ENCODE measurements around the gene CHST5. TPM values are rescaled to one million over a fixed set of nuclear protein-coding genes. Genes with fewer than 3 reads are reported as not detected.

CHST5 gene
- total and polyA plus RNA-seq, 2 donors (not counting 1 experiment from before 2014, with no cell fraction given): under 0.01 TPM; not detected in 1

DNA sequence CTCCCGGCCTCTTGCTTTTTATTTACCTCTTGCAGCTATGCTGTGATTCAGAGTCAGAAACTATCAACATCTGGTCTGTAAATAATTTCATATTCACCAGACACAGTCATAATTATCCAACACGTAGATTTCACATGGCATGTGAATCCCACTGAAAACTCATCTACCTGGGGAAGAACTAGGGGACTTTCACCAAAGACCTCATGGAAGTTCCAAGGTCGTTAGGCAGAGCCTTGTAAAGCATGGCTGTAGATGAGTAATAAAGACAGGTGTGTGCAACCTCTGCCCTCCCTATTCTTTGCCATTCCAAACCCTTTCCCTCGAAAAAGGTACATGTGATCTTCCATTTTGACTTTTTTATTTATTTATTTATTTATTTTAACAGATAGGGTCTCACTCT lies 1.9 kb upstream of the CHST5 start:
- no peak for DNase-seq (ENCODE audit: low read depth in 2 of 2)
- Histone ChIP-seq H4K20me1 (ENCODE audit: control insufficient read depth, extremely low read depth, insufficient read depth, low read length) (no peaks in the 10 kb centered on the region), H3K4me3 (replicated peaks in 1 of 4; ENCODE audit: control extremely low read depth in 1 of 4, insufficient read depth in 1 of 4, low read depth in 3 of 4, low read length in 4 of 4) (no peak overlapping the region), H3K9ac (ENCODE audit: insufficient read depth, low read length) (no peak overlapping the region), H3K4me2 (ENCODE audit: extremely low read depth, insufficient read depth, low read length) (no peak overlapping the region), H3K27ac (ENCODE audit: insufficient read depth, low read length) (no peak overlapping the region), H3K27me3 (ENCODE audit: control insufficient read depth, insufficient read depth, low read length) (no peaks in the 10 kb centered on the region), H3K4me1 (ENCODE audit: control insufficient read depth, extremely low read depth, insufficient read depth, low read length) (no peaks in the 10 kb centered on the region), H3K36me3 (ENCODE audit: control insufficient read depth, insufficient read depth, low read length) (no peaks in the 10 kb centered on the region), H3K79me2 (ENCODE audit: control insufficient read depth, insufficient read depth, low read length) (no peaks in the 10 kb centered on the region), H2AFZ (ENCODE audit: low read length) (no peak overlapping the region), H3K9me3 (ENCODE audit: control insufficient read depth, insufficient read depth, low read depth, low read length) (no peaks in the 10 kb centered on the region)
- TF ChIP-seq, protein P1, sequence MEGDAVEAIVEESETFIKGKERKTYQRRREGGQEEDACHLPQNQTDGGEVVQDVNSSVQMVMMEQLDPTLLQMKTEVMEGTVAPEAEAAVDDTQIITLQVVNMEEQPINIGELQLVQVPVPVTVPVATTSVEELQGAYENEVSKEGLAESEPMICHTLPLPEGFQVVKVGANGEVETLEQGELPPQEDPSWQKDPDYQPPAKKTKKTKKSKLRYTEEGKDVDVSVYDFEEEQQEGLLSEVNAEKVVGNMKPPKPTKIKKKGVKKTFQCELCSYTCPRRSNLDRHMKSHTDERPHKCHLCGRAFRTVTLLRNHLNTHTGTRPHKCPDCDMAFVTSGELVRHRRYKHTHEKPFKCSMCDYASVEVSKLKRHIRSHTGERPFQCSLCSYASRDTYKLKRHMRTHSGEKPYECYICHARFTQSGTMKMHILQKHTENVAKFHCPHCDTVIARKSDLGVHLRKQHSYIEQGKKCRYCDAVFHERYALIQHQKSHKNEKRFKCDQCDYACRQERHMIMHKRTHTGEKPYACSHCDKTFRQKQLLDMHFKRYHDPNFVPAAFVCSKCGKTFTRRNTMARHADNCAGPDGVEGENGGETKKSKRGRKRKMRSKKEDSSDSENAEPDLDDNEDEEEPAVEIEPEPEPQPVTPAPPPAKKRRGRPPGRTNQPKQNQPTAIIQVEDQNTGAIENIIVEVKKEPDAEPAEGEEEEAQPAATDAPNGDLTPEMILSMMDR (conservative IDR thresholded peaks at IDR 0.05 in 1 of 2, IDR thresholded peaks at IDR 0.05 in 1 of 2; ENCODE audit: low read depth in 1 of 2, low read length in 2 of 2): no peak
- TF ChIP-seq EZH2 (IDR thresholded peaks at IDR 0.05; ENCODE audit: low read length, missing control alignments): no peak

DNA sequence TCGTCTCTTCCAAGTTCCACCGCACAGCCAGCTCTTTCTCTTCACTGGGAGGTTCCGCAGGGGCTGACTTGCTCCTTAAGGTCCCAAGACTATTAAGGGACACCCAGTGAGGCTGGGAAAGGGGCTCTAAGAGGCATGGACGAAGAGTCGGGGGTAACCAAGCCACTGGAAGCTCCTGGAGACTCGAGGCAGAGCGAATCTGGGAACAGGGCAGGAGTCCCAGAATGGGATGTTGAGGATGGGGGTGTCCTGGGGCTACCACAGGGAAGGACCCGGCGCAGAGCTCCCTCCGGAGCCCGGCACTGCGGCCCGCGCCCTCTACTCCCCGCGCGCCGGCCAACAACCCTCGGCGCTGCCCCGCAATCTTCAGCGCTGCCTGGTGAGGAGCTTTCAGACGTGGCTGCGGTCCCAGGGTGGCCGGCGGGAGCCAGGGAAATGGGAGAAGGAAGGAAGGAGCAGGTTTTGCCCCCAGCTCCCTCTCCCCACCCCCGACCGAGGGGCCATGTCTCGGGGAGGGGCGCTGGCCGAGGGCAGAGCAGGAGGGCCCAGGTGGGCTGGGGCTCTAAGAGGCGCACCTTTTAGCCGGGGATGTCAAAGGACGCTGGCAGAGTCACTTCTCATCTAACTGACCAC lies 581 bp downstream of the CHST5 start:
- H4K20me1 ChIP-seq (ENCODE audit: control insufficient read depth, extremely low read depth, insufficient read depth, low read length): no peaks in the 10 kb centered on the region
- no peaks in the 10 kb centered on the region for H3K9me3 ChIP-seq (ENCODE audit: control insufficient read depth, insufficient read depth, low read depth, low read length)
- TF ChIP-seq, protein P1 (conservative IDR thresholded peaks at IDR 0.05 in 1 of 2, IDR thresholded peaks at IDR 0.05 in 1 of 2; ENCODE audit: low read depth in 1 of 2, low read length in 2 of 2): no peak
- TF ChIP-seq EZH2 (IDR thresholded peaks at IDR 0.05; ENCODE audit: low read length, missing control alignments): no peak
- no peaks in the 10 kb centered on the region for H3K27me3 ChIP-seq (ENCODE audit: control insufficient read depth, insufficient read depth, low read length)
- no peak overlapping the region for H3K27ac ChIP-seq (ENCODE audit: insufficient read depth, low read length)
- no peaks in the 10 kb centered on the region for H3K4me1 ChIP-seq (ENCODE audit: control insufficient read depth, extremely low read depth, insufficient read depth, low read length)
- no peaks in the 10 kb centered on the region for H3K36me3 ChIP-seq (ENCODE audit: control insufficient read depth, insufficient read depth, low read length)
- no peak overlapping the region for H3K4me2 ChIP-seq (ENCODE audit: extremely low read depth, insufficient read depth, low read length)
- DNase-seq (ENCODE audit: low read depth in 2 of 2): no peak
- H3K9ac ChIP-seq (ENCODE audit: insufficient read depth, low read length): no peak overlapping the region
- H3K4me3 ChIP-seq (replicated peaks in 1 of 4; ENCODE audit: control extremely low read depth in 1 of 4, insufficient read depth in 1 of 4, low read depth in 3 of 4, low read length in 4 of 4): no peak overlapping the region
- H2AFZ ChIP-seq (ENCODE audit: low read length): no peak overlapping the region
- H3K79me2 ChIP-seq (ENCODE audit: control insufficient read depth, insufficient read depth, low read length): no peaks in the 10 kb centered on the region

DNA sequence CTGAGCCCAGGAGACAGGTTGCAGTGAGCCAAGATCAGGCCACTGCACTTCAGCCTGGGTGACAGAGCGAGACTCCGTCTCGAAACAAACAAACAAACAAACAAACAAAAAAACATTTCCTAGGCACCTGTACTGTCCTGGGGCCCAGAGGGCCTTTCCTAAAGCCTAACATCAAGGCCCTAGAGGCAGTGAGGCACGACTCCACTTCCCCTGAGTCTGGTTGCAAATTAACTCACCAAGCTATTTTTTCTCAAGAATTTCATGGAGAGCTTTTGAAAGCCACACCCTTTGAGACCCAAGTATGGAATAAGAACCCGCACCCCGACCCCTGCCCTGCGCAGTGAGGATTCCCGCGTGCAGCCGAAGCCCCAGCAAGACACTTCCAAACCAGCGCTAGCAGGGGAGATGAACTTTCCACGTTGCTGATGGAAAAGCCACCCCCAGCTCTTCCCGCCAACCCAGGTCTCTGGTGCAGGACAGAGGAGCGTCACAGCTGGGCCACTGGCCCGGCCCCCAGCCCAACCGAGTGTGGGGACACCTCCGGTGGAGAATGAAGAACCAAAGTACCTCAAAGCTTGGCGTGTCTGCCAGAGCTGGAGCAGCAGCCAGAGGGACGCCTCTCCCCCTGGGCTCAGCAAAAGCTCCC lies 1.2 kb downstream of the CHST5 start:
- H2AFZ ChIP-seq (ENCODE audit: low read length): no peak overlapping the region
- no peaks in the 10 kb centered on the region for H3K79me2 ChIP-seq (ENCODE audit: control insufficient read depth, insufficient read depth, low read length)
- no peak overlapping the region for H3K9ac ChIP-seq (ENCODE audit: insufficient read depth, low read length)
- TF ChIP-seq, protein P1 (conservative IDR thresholded peaks at IDR 0.05 in 1 of 2, IDR thresholded peaks at IDR 0.05 in 1 of 2; ENCODE audit: low read depth in 1 of 2, low read length in 2 of 2): no peak
- TF ChIP-seq EZH2 (IDR thresholded peaks at IDR 0.05; ENCODE audit: low read length, missing control alignments): no peak
- no peak for DNase-seq (ENCODE audit: low read depth in 2 of 2)
- H4K20me1 ChIP-seq (ENCODE audit: control insufficient read depth, extremely low read depth, insufficient read depth, low read length): no peaks in the 10 kb centered on the region
- no peak overlapping the region for H3K4me3 ChIP-seq (replicated peaks in 1 of 4; ENCODE audit: control extremely low read depth in 1 of 4, insufficient read depth in 1 of 4, low read depth in 3 of 4, low read length in 4 of 4)
- H3K36me3 ChIP-seq (ENCODE audit: control insufficient read depth, insufficient read depth, low read length): no peaks in the 10 kb centered on the region
- H3K27ac ChIP-seq (ENCODE audit: insufficient read depth, low read length): no peak overlapping the region
- no peaks in the 10 kb centered on the region for H3K4me1 ChIP-seq (ENCODE audit: control insufficient read depth, extremely low read depth, insufficient read depth, low read length)
- H3K9me3 ChIP-seq (ENCODE audit: control insufficient read depth, insufficient read depth, low read depth, low read length): no peaks in the 10 kb centered on the region
- H3K27me3 ChIP-seq (ENCODE audit: control insufficient read depth, insufficient read depth, low read length): no peaks in the 10 kb centered on the region
- H3K4me2 ChIP-seq (ENCODE audit: extremely low read depth, insufficient read depth, low read length): no peak overlapping the region
